T-cell (primary cell): ENCODE data around the gene GNAO1. TPM values are rescaled to one million over a fixed set of nuclear protein-coding genes. Genes with fewer than 3 reads are reported as not detected.

Experiments
- ATAC-seq, 4 experiments: fragments of 200-7000 bp in 3 of 4; fragments of 150-1000 bp in 1 of 4; cut with Tn5 transposase; replicated peaks in 1 of 4; 1 replicate in 3 of 4; 2 replicates in 1 of 4; pipeline ENCODE4 v1.10.0; 2021; ENCODE audit warnings: moderate library complexity in 3 of 4, mild to moderate bottlenecking in 2 of 4, moderate number of reproducible peaks in 1 of 4
- CTCF ChIA-PET, 2 donors: fragments of 300-600 bp; sonication (Branson Sonifier 250); formaldehyde crosslinking; loops; one replicate each; lab custom pipeline; 2022; ENCODE audit warnings: antibody characterized with exemption in 2 of 2; lab: Charles Lee
- POLR2A ChIA-PET, 2 donors: fragments of 300-600 bp; sonication (Branson Sonifier 250); formaldehyde crosslinking; loops; one replicate each; lab custom pipeline; 2022; ENCODE audit warnings: antibody characterized with exemption in 2 of 2; lab: Charles Lee
- DNase-seq, 35 experiments: peaks; one replicate each; pipeline versions ENCODE4 v3.0.0 to v3.0.0-alpha.2; 2013 to 2023
- H3K27ac ChIP-seq: one replicate; pipeline ENCODE4 v1.5.1; 2013; ENCODE audit warnings: low read length
- H3K27me3 ChIP-seq, 2 experiments: replicated peaks in 1 of 2; 1 replicate in 1 of 2; 2 replicates in 1 of 2; pipeline versions ENCODE4 v1.6.1 to v1.7.0; 2013; ENCODE audit warnings: low read length in 1 of 2, mixed read lengths in 1 of 2; ENCODE audit not compliant: control insufficient read depth in 2 of 2, insufficient read depth in 2 of 2; ENCODE audit errors: extremely low read depth in 1 of 2
- H3K36me3 ChIP-seq, 2 donors: 1 replicate in 1 of 2; 2 replicates in 1 of 2; pipeline versions ENCODE4 v1.6.1 to v1.7.0; 2013; ENCODE audit warnings: low read length in 1 of 2; ENCODE audit not compliant: control insufficient read depth in 2 of 2, insufficient read depth in 1 of 2; ENCODE audit errors: extremely low read depth in 1 of 2
- H3K4me1 ChIP-seq, 2 experiments: 1 replicate in 1 of 2; 2 replicates in 1 of 2; pipeline versions ENCODE4 v1.6.1 to v1.7.0; 2013; ENCODE audit warnings: low read length in 2 of 2, mixed read lengths in 1 of 2; ENCODE audit not compliant: insufficient read depth in 2 of 2, control insufficient read depth in 1 of 2; ENCODE audit errors: extremely low read depth in 1 of 2
- H3K4me3 ChIP-seq, 2 donors: 1 replicate in 1 of 2; 2 replicates in 1 of 2; pipeline versions ENCODE4 v1.5.1 to v1.7.0; 2013; ENCODE audit warnings: mild to moderate bottlenecking in 2 of 2, low read length in 1 of 2, moderate library complexity in 1 of 2; ENCODE audit not compliant: control insufficient read depth in 1 of 2; ENCODE audit errors: extremely low read depth in 1 of 2
- H3K9me3 ChIP-seq: 2 replicates; pipeline ENCODE4 v1.7.0; 2013
- H3K27ac Mint-ChIP-seq, 2 donors: one replicate each; pipeline ENCODE4 v1.8.0; 2020 to 2021; ENCODE audit warnings: mild to moderate bottlenecking in 2 of 2, mixed read lengths in 2 of 2
- H3K27me3 Mint-ChIP-seq, 2 donors: one replicate each; pipeline ENCODE4 v1.8.0; 2021 to 2022; ENCODE audit warnings: mixed read lengths in 2 of 2
- H3K36me3 Mint-ChIP-seq: one replicate; pipeline ENCODE4 v1.8.0; 2021; ENCODE audit warnings: mixed read lengths
- H3K4me1 Mint-ChIP-seq, 3 donors: one replicate each; pipeline ENCODE4 v1.8.0; 2020 to 2022; ENCODE audit warnings: mixed read lengths in 3 of 3, mild to moderate bottlenecking in 1 of 3
- H3K4me3 Mint-ChIP-seq, 3 donors: one replicate each; pipeline ENCODE4 v1.8.0; 2020 to 2022; ENCODE audit warnings: mild to moderate bottlenecking in 3 of 3, mixed read lengths in 3 of 3, moderate library complexity in 3 of 3
- H3K9me3 Mint-ChIP-seq, 3 donors: one replicate each; pipeline ENCODE4 v1.8.0; 2020 to 2022; ENCODE audit warnings: mixed read lengths in 3 of 3
- WGBS: methylation state at CpG from one replicate; pipeline ENCODE4 v1.1.5; 2013; ENCODE audit warnings: missing lambda C conversion rate; ENCODE audit not compliant: insufficient coverage; 5-methylcytosine and 5-hydroxymethylcytosine counted together
- total RNA-seq, 35 experiments: library from RNA in 6 of 35; stranded (reverse) in 6 of 35; fragments of 120-200 nt in 1 of 35; gene quantifications; one replicate each; pipeline versions ENCODE4 v1.2.1 to v1.2.4 and lab custom pipeline; 2013 to 2026

The GNAO1 gene
- total RNA-seq, 5 donors from 2014 or later (not counting 1 experiment from before 2014, with no cell fraction given): 3.9 to 14.2 (median 12.6) TPM

GRCh38 chr16:56306690-56307533, 115.6 kb downstream of the GNAO1 start:
- Histone ChIP-seq H3K4me1 (no peaks in the 10 kb centered on the region), H3K36me3 (no peaks in the 10 kb centered on the region), H3K27me3 (peaks cover 0 to 6% of the 10 kb centered on the region in 2 experiments), H3K27ac (no peak overlapping the region), H3K4me3 (no peak overlapping the region), H3K9me3 (no peaks in the 10 kb centered on the region)
- DNase-seq (no peak), ATAC-seq (no peak)
- no peak overlapping the region for H3K27ac Mint-ChIP-seq
- peaks cover 0 to 4% of the 10 kb centered on the region in 2 donors for H3K27me3 Mint-ChIP-seq
- H3K4me3 Mint-ChIP-seq: no peak overlapping the region
- H3K36me3 Mint-ChIP-seq: no peaks in the 10 kb centered on the region
- H3K9me3 Mint-ChIP-seq: no peaks in the 10 kb centered on the region
- ChIA-PET POLR2A (no interaction called here), CTCF (no interaction called here)
- H3K4me1 Mint-ChIP-seq: no peaks in the 10 kb centered on the region
- 76% methylated on average over 12 of the region's 16 CpGs for WGBS

- Histone ChIP-seq H3K4me3 (no peak overlapping the region), H3K9me3 (no peaks in the 10 kb centered on the region), H3K27me3 (peaks cover 0 to 6% of the 10 kb centered on the region in 2 experiments), H3K27ac (no peak overlapping the region), H3K36me3 (no peaks in the 10 kb centered on the region), H3K4me1 (no peaks in the 10 kb centered on the region)
- H3K36me3 Mint-ChIP-seq: no peaks in the 10 kb centered on the region
- peaks cover 0 to 4% of the 10 kb centered on the region in 2 donors for H3K27me3 Mint-ChIP-seq
- DNase-seq: no peak
- ChIA-PET CTCF (no interaction called here), POLR2A (no interaction called here)
- H3K9me3 Mint-ChIP-seq: no peaks in the 10 kb centered on the region
- ATAC-seq: no peak
- whole genome bisulfite sequencing: 60% methylated on average over 1 of the region's 2 CpGs
- H3K27ac Mint-ChIP-seq: no peak overlapping the region
- H3K4me3 Mint-ChIP-seq: no peak overlapping the region
- no peaks in the 10 kb centered on the region for H3K4me1 Mint-ChIP-seq
These were observed 116.2 kb downstream of the GNAO1 start for GRCh38 chr16:56307534-56307873.

GRCh38 chr16:56309008-56309407, 117.7 kb downstream of the GNAO1 start:
- ChIA-PET CTCF (interaction anchor here in 1 of 2 donors (0.8 kb wide), 1 partner anchor 9 kb away, joined by 5 read pairs; no protein-coding TSS in a partner anchor), POLR2A (no interaction called here)
- Histone ChIP-seq H3K27ac (no peak overlapping the region), H3K27me3 (no peaks in the 10 kb centered on the region), H3K4me3 (no peak overlapping the region), H3K9me3 (no peaks in the 10 kb centered on the region), H3K36me3 (no peaks in the 10 kb centered on the region), H3K4me1 (no peaks in the 10 kb centered on the region)
- H3K36me3 Mint-ChIP-seq: no peaks in the 10 kb centered on the region
- no peaks in the 10 kb centered on the region for H3K9me3 Mint-ChIP-seq
- H3K4me3 Mint-ChIP-seq: no peak overlapping the region
- peaks cover 0 to 4% of the 10 kb centered on the region in 2 donors for H3K27me3 Mint-ChIP-seq
- no peak for ATAC-seq
- no peak for DNase-seq
- H3K27ac Mint-ChIP-seq: no peak overlapping the region
- WGBS: no CpG with 5 or more reads among the region's 3 CpGs
- H3K4me1 Mint-ChIP-seq: no peaks in the 10 kb centered on the region

GRCh38 chr16:56310690-56311089, 119.4 kb downstream of the GNAO1 start:
- ATAC-seq: no peak
- ChIA-PET POLR2A (no interaction called here), CTCF (no interaction called here)
- Histone ChIP-seq H3K27ac (no peak overlapping the region), H3K4me1 (no peaks in the 10 kb centered on the region), H3K27me3 (no peaks in the 10 kb centered on the region), H3K9me3 (no peaks in the 10 kb centered on the region), H3K36me3 (no peaks in the 10 kb centered on the region), H3K4me3 (no peak overlapping the region)
- Mint-ChIP-seq H3K4me3 (no peak overlapping the region), H3K27me3 (peaks cover 0 to 4% of the 10 kb centered on the region in 2 donors), H3K4me1 (no peaks in the 10 kb centered on the region), H3K9me3 (no peaks in the 10 kb centered on the region), H3K36me3 (no peaks in the 10 kb centered on the region), H3K27ac (no peak overlapping the region)
- WGBS: no CpG with 5 or more reads among the region's 2 CpGs
- no peak for DNase-seq

- no peaks in the 10 kb centered on the region for H3K27me3 ChIP-seq
- Mint-ChIP-seq H3K9me3 (no peaks in the 10 kb centered on the region), H3K4me3 (no peak overlapping the region), H3K4me1 (no peaks in the 10 kb centered on the region), H3K27ac (no peak overlapping the region), H3K36me3 (no peaks in the 10 kb centered on the region), H3K27me3 (peaks cover 0 to 4% of the 10 kb centered on the region in 2 donors)
- peak in 2 of 4 experiments; percentile 20 to 44 for ATAC-seq
- H3K36me3 ChIP-seq: no peaks in the 10 kb centered on the region
- H3K4me3 ChIP-seq: no peak overlapping the region
- H3K4me1 ChIP-seq: no peaks in the 10 kb centered on the region
- POLR2A ChIA-PET: no interaction called here
- no peaks in the 10 kb centered on the region for H3K9me3 ChIP-seq
- no peak overlapping the region for H3K27ac ChIP-seq
- CTCF ChIA-PET: interaction anchor here in 1 of 2 donors (0.5 kb wide), 1 partner anchor 309 kb away, joined by 3 read pairs; no protein-coding TSS in a partner anchor
- DNase-seq: peak in 1 of 35 experiments; percentile 9
- WGBS: 79% methylated on average over 6 of the region's 13 CpGs
These were observed 120.1 kb downstream of the GNAO1 start for GRCh38 chr16:56311208-56312027.

- 64% methylated on average over 2 of the region's 11 CpGs for WGBS
- no peaks in the 10 kb centered on the region for H3K36me3 Mint-ChIP-seq
- H3K27me3 ChIP-seq: no peaks in the 10 kb centered on the region
- no peaks in the 10 kb centered on the region for H3K9me3 ChIP-seq
- H3K27ac Mint-ChIP-seq: no peak overlapping the region
- POLR2A ChIA-PET: no interaction called here
- H3K9me3 Mint-ChIP-seq: no peaks in the 10 kb centered on the region
- no peaks in the 10 kb centered on the region for H3K4me1 ChIP-seq
- no peak overlapping the region for H3K27ac ChIP-seq
- DNase-seq (no peak), ATAC-seq (no peak)
- CTCF ChIA-PET: interaction anchor here in 1 of 2 donors (0.5 kb wide), 1 partner anchor 309 kb away, joined by 3 read pairs; no protein-coding TSS in a partner anchor
- no peaks in the 10 kb centered on the region for H3K4me1 Mint-ChIP-seq
- H3K27me3 Mint-ChIP-seq: peaks cover 0 to 4% of the 10 kb centered on the region in 2 donors
- no peak overlapping the region for H3K4me3 Mint-ChIP-seq
- no peak overlapping the region for H3K4me3 ChIP-seq
- no peaks in the 10 kb centered on the region for H3K36me3 ChIP-seq
These were observed 120.7 kb downstream of the GNAO1 start for GRCh38 chr16:56312028-56312300.
